A673 (cell line): ENCODE measurements around the gene MYOF. TPM values are rescaled to one million over a fixed set of nuclear protein-coding genes. Genes with fewer than 3 reads are reported as not detected.

ENCODE experiments used
- BruUV-seq: library from RNA; stranded (reverse); fragments of 400-500 nt; replicated peaks from 2 replicates; lab custom pipeline; 2021; lab: Mats Ljungman, UMichigan
- CTCF ChIA-PET: fragments of 300-600 bp; sonication (Branson Sonifier 250); formaldehyde crosslinking; loops from one replicate; lab custom pipeline; 2022; ENCODE audit warnings: antibody characterized with exemption; lab: Charles Lee
- POLR2A ChIA-PET: fragments of 300-600 bp; sonication (Branson Sonifier 250); formaldehyde crosslinking; loops from one replicate; lab custom pipeline; 2022; ENCODE audit warnings: antibody characterized with exemption; ENCODE audit not compliant: low non-redundant PET; lab: Charles Lee
- DNase-seq: peaks from one replicate; pipeline ENCODE4 v3.0.0-alpha.2; 2015; ENCODE audit warnings: low spot score
- H3K27ac ChIP-seq: fragments of 200-600 bp; sonication (generic); 2 replicates; pipeline ENCODE4 v1.5.1; 2016; ENCODE audit warnings: mixed run types, low read depth, mild to moderate bottlenecking, mixed read lengths, antibody characterized with exemption, low read length; ENCODE audit not compliant: poor library complexity, severe bottlenecking
- H3K27me3 ChIP-seq: fragments of 200-600 bp; sonication (generic); replicated peaks from 2 replicates; pipeline ENCODE4 v1.6.1; 2017; ENCODE audit warnings: mixed run types, low read depth, mild to moderate bottlenecking, mixed read lengths, antibody characterized with exemption, low read length; ENCODE audit not compliant: insufficient read depth, poor library complexity
- H3K36me3 ChIP-seq: fragments of 200-600 bp; sonication (generic); 2 replicates; pipeline ENCODE4 v1.6.1; 2016; ENCODE audit warnings: mixed run types, mild to moderate bottlenecking, mixed read lengths, antibody characterized with exemption, low read length; ENCODE audit not compliant: insufficient read depth, poor library complexity, severe bottlenecking
- H3K4me1 ChIP-seq: fragments of 200-600 bp; sonication (generic); 2 replicates; pipeline ENCODE4 v1.6.1; 2017; ENCODE audit warnings: mixed run types, mild to moderate bottlenecking, mixed read lengths, antibody characterized with exemption, low read length; ENCODE audit not compliant: insufficient read depth, poor library complexity, severe bottlenecking
- H3K4me3 ChIP-seq: fragments of 200-600 bp; sonication (generic); 2 replicates; pipeline ENCODE4 v1.5.1; 2016; ENCODE audit warnings: low read depth, mixed run types, mild to moderate bottlenecking, mixed read lengths, low read length; ENCODE audit not compliant: poor library complexity, severe bottlenecking
- H3K9me3 ChIP-seq: fragments of 200-600 bp; sonication (generic); 2 replicates; pipeline ENCODE4 v1.6.1; 2016; ENCODE audit warnings: mixed run types, low read depth, mild to moderate bottlenecking, mixed read lengths, antibody characterized with exemption, low read length; ENCODE audit not compliant: poor library complexity, severe bottlenecking
- EZH2 ChIP-seq: fragments of 200-600 bp; sonication (generic); IDR thresholded peaks from 2 replicates; pipeline ENCODE4 v1.6.1; 2017; ENCODE audit warnings: borderline replicate concordance, low read depth, mild to moderate bottlenecking, mixed read lengths, antibody characterized with exemption, low read length; ENCODE audit not compliant: poor library complexity, severe bottlenecking
- intact Hi-C: fragments of 100-400 bp; cut with micrococcal nuclease; formaldehyde crosslinking; loops from one replicate; pipeline ENCODE4 v1.10.0; 2022; ENCODE audit not compliant: unreplicated experiment
- total RNA-seq: library from RNA; stranded (reverse); gene quantifications from 2 replicates; pipeline ENCODE4 v1.2.3, GENCODE V29; 2021
- TF ChIP-seq, protein P1 (sequence below): fragments of 300-800, 200-600 bp; sonication (generic); conservative IDR thresholded peaks from 2 replicates; pipeline ENCODE4 v1.5.1; 2017; ENCODE audit warnings: low read depth, mild to moderate bottlenecking, antibody characterized with exemption, low read length, moderate library complexity, mixed read lengths

Gene MYOF
- total RNA-seq, 1 experiment from 2014 or later, result 24.2 TPM

DNA sequence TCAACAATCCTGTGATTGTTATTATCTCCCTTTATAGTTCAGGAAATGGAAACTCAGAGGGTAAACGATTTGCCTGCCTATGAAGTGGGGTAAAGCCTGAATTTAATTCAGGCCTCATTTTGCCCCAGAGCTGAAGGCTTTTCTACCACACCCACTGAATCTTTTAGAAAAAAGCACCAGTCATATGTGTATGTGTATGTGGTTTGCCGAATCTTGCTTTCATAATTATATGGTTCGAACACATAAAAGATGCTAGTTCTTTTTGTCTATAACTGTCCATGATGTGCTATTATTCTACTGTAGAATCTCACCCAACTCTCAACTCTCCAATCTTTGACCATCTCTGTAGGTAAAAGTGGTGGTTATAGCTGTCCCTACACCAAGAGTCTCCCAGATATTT is 83.6 kb downstream of the MYOF start:
- H3K4me1 ChIP-seq, result peaks cover 10% of the 10 kb centered on the region
- H3K9me3 ChIP-seq, result no peaks in the 10 kb centered on the region
- BruUV-seq, result no TSS peak
- no peaks in the 10 kb centered on the region for H3K36me3 ChIP-seq
- CTCF ChIA-PET, result no interaction called here
- intact Hi-C loops, result no loop called here
- no peak for TF ChIP-seq EZH2
- TF ChIP-seq, protein P1, sequence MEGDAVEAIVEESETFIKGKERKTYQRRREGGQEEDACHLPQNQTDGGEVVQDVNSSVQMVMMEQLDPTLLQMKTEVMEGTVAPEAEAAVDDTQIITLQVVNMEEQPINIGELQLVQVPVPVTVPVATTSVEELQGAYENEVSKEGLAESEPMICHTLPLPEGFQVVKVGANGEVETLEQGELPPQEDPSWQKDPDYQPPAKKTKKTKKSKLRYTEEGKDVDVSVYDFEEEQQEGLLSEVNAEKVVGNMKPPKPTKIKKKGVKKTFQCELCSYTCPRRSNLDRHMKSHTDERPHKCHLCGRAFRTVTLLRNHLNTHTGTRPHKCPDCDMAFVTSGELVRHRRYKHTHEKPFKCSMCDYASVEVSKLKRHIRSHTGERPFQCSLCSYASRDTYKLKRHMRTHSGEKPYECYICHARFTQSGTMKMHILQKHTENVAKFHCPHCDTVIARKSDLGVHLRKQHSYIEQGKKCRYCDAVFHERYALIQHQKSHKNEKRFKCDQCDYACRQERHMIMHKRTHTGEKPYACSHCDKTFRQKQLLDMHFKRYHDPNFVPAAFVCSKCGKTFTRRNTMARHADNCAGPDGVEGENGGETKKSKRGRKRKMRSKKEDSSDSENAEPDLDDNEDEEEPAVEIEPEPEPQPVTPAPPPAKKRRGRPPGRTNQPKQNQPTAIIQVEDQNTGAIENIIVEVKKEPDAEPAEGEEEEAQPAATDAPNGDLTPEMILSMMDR, result no peak
- DNase-seq, result no peak
- H3K27me3 ChIP-seq, result no peaks in the 10 kb centered on the region
- no peak overlapping the region for H3K27ac ChIP-seq
- POLR2A ChIA-PET, result no interaction called here
- H3K4me3 ChIP-seq, result no peak overlapping the region

DNA sequence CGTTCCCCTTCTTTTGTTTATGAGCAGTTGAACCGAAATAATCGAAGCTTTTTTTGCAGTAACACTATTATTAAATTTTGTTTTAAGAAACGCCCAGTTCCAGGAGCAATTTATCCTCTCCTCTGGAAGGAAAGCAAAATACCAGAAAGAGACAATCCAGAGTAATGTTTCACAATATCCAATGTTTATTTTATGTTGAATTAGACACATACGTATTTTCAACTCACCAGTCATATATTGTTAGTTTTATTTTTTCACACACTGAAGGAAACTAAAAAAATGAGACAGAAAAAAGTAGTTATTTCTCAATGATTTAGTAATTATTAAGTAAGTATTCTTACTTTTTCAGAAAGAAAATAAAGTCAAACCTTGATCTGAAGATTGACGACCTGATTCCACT is 85.1 kb downstream of the MYOF start:
- H3K9me3 ChIP-seq, result no peaks in the 10 kb centered on the region
- no peaks in the 10 kb centered on the region for H3K36me3 ChIP-seq
- H3K27me3 ChIP-seq, result no peaks in the 10 kb centered on the region
- no peak overlapping the region for H3K27ac ChIP-seq
- no peak for DNase-seq
- no peak overlapping the region for H3K4me3 ChIP-seq
- BruUV-seq, result no TSS peak
- ChIA-PET CTCF (no interaction called here), POLR2A (no interaction called here)
- peaks cover 8% of the 10 kb centered on the region for H3K4me1 ChIP-seq
- TF ChIP-seq EZH2, result no peak
- TF ChIP-seq, protein P1, result no peak
- intact Hi-C loops, result no loop called here

DNA sequence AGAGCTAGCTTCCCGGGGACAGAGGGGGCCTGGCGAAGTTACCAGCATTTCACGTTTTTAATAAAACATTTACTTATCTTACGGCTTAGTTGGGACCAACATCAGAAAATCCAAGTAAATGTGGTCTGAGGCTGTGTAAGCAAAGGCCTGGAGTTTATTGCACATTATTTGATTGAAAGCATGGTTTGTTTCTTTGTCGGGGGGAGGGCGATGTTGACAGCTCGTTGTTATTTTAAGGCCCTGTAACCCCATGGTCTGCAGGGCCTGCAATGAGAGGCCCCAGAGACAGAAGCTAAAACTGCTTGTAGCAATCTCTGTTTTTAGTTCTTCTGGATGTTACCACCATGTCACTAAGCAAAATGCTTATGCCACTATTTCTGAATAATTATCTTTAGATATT is 88.9 kb downstream of the MYOF start:
- POLR2A ChIA-PET, result no interaction called here
- Histone ChIP-seq H3K27ac (no peak overlapping the region), H3K4me3 (no peak overlapping the region), H3K9me3 (no peaks in the 10 kb centered on the region), H3K27me3 (no peaks in the 10 kb centered on the region), H3K4me1 (peaks cover 3% of the 10 kb centered on the region), H3K36me3 (no peaks in the 10 kb centered on the region)
- no peak for DNase-seq
- no peak for TF ChIP-seq EZH2
- TF ChIP-seq, protein P1, result no peak
- CTCF ChIA-PET, result interaction anchor here (0.5 kb wide), 1 partner anchor 11 kb away, joined by 6 read pairs; no protein-coding TSS in a partner anchor
- intact Hi-C loops, result no loop called here
- BruUV-seq, result no TSS peak
